Measurements from ENCODE around the gene STK24. TPM values are rescaled to one million over a fixed set of nuclear protein-coding genes. Genes with fewer than 3 reads are reported as not detected.
A peak's percentile ranks its signal among the peaks of the same experiment; 100 is the strongest.

Gene STK24
- total RNA-seq, 1 donor from 2014 or later: 139 TPM

DNA sequence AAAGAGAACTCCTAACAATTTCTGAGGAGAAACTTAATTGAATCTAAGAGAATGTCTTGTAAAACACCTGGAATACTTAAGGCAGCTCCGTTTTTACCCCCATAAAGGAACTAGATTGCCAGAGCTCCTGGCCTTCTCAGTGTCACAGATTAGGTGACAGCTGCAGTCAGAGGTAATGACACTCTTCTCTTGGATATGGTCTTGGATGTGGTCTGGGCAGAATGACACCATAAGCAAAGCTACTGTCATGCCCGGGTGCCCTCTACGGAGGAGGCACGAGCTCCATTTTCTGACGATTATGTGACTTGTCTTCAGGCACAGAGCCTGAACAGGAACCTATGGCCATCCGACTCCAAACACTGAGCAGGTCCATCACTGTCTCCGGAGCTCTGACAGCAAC is 46.7 kb downstream of the STK24 start:
- peaks cover 8% of the 10 kb centered on the region for H3K36me3 Mint-ChIP-seq (ENCODE audit: low read depth)
- H3K9me3 Mint-ChIP-seq: no peaks in the 10 kb centered on the region
- peak overlapping the region; percentile 67 for H3K27ac Mint-ChIP-seq
- H3K4me1 Mint-ChIP-seq (ENCODE audit: low read depth): peaks cover 82% of the 10 kb centered on the region
- no peaks in the 10 kb centered on the region for H3K27me3 Mint-ChIP-seq (ENCODE audit: insufficient read depth)
- no peak for DNase-seq (ENCODE audit: low spot score)
- intact Hi-C loops (cut with micrococcal nuclease): no loop called here
- no peak overlapping the region for H3K4me3 Mint-ChIP-seq

DNA sequence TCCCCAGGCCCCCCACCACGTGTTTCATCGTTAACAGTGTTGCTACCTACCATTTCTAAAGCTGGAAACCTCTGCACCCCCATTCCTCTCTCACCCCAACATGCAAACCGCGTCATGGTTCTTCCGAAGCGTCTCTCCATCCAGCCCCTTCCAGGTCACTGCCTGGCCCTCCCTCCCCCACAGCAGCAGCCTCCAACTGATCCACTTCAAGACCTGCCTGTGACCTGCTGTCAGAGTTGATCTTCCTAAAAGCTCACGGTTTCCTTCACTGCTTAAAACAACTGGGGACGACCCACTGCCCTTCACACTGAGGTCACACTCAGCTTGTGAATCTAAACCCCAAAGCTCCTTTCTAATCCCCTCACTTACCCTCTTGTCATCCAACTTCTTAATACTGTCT is 47.7 kb downstream of the STK24 start:
- DNase-seq (ENCODE audit: low spot score): no peak
- Mint-ChIP-seq H3K27me3 (ENCODE audit: insufficient read depth) (no peaks in the 10 kb centered on the region), H3K36me3 (ENCODE audit: low read depth) (peaks cover 7% of the 10 kb centered on the region), H3K4me1 (ENCODE audit: low read depth) (peaks cover 81% of the 10 kb centered on the region), H3K27ac (peak overlapping the region; percentile 91), H3K4me3 (peak overlapping the region; percentile 47), H3K9me3 (no peaks in the 10 kb centered on the region)
- intact Hi-C loops (cut with micrococcal nuclease): loop anchor here (2.0 kb wide), 1 partner anchor 14 kb away; no protein-coding TSS in a partner anchor

- H3K9me3 Mint-ChIP-seq: no peaks in the 10 kb centered on the region
- intact Hi-C loops (cut with micrococcal nuclease): loop anchor here (1.0 to 2.0 kb wide), 5 partner anchors 13 to 52 kb away; no protein-coding TSS in a partner anchor
- no peak for DNase-seq (ENCODE audit: low spot score)
- peaks cover 6% of the 10 kb centered on the region for H3K36me3 Mint-ChIP-seq (ENCODE audit: low read depth)
- H3K27ac Mint-ChIP-seq: peak overlapping the region; percentile 91
- peak overlapping the region; percentile 42 for H3K4me3 Mint-ChIP-seq
- peaks cover 81% of the 10 kb centered on the region for H3K4me1 Mint-ChIP-seq (ENCODE audit: low read depth)
- no peaks in the 10 kb centered on the region for H3K27me3 Mint-ChIP-seq (ENCODE audit: insufficient read depth)
Measured at GRCh38 chr13:98528663-98529064, 48.2 kb downstream of the STK24 start.

DNA sequence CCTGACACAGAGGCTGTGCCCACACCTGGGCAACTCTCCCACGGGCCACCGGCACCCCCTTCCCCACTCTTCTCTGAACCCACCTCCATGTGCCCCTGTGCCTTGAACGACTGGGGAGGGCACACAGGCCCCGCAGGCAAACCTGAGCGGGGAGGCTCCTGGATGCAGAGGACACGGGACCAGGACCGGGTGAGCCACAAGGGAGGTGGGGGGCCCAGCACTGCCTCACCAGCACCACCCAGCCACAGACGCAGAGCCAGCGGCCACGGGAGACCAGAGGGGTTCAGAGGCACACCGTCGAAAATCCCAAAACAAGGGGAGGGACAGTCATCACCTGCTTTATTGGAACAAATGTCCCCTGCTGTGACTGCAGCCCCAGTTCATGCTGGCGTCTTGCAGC is 49.4 kb downstream of the STK24 start:
- H3K4me3 Mint-ChIP-seq: no peak overlapping the region
- intact Hi-C loops (cut with micrococcal nuclease): no loop called here
- H3K9me3 Mint-ChIP-seq: no peaks in the 10 kb centered on the region
- H3K27me3 Mint-ChIP-seq (ENCODE audit: insufficient read depth): no peaks in the 10 kb centered on the region
- peaks cover 83% of the 10 kb centered on the region for H3K4me1 Mint-ChIP-seq (ENCODE audit: low read depth)
- H3K36me3 Mint-ChIP-seq (ENCODE audit: low read depth): peaks cover 6% of the 10 kb centered on the region
- no peak for DNase-seq (ENCODE audit: low spot score)
- no peak overlapping the region for H3K27ac Mint-ChIP-seq

DNA sequence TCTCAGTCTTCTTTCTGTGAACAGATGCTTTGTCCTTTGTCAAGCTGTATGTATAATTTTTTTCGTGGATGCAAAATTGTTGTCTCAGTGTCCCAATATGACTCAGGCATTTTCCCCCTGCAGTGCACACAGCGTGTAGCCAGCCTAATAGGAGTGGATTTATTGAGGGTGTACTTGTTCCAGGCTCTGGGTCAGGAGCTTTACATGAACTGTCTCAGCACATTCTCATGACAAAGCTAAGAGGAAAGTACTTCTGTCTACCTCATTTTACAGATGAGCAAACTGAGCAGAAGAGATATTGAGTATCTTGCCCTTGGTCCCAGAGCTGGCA is 50.8 kb downstream of the STK24 start:
- intact Hi-C loops (cut with micrococcal nuclease): no loop called here
- no peak for DNase-seq (ENCODE audit: low spot score)
- Mint-ChIP-seq H3K4me3 (no peak overlapping the region), H3K27ac (peak overlapping the region; percentile 67), H3K4me1 (ENCODE audit: low read depth) (peaks cover 84% of the 10 kb centered on the region), H3K9me3 (no peaks in the 10 kb centered on the region), H3K36me3 (ENCODE audit: low read depth) (peaks cover 6% of the 10 kb centered on the region), H3K27me3 (ENCODE audit: insufficient read depth) (no peaks in the 10 kb centered on the region)

GRCh38 chr13:98525456-98526181 is 51.3 kb downstream of the STK24 start:
- Mint-ChIP-seq H3K27ac (peak overlapping the region; percentile 67), H3K4me1 (ENCODE audit: low read depth) (peaks cover 82% of the 10 kb centered on the region), H3K27me3 (ENCODE audit: insufficient read depth) (no peaks in the 10 kb centered on the region), H3K36me3 (ENCODE audit: low read depth) (peaks cover 6% of the 10 kb centered on the region), H3K9me3 (no peaks in the 10 kb centered on the region), H3K4me3 (no peak overlapping the region)
- intact Hi-C loops (cut with micrococcal nuclease): no loop called here
- no peak for DNase-seq (ENCODE audit: low spot score)

DNA sequence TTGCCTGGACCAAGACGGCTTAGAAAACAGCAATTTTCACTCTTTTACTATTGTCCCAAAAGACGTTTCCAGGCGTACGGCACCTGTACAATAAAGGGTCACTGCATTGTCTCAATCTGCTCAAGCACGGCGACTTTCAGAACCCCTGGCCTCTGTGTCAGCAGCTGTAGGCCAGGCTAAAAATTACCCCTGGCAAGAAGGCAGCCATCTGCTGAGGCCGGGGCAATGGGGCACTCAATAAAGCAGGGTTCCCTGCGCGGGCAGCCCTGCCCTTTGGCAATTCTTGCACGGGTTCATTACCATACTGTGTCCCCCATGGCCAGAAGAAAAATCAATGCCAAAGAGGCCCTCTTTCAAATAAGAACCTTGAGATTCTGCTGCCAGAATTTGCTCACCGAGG is 52.1 kb downstream of the STK24 start:
- H3K4me1 Mint-ChIP-seq (ENCODE audit: low read depth): peaks cover 82% of the 10 kb centered on the region
- peaks cover 6% of the 10 kb centered on the region for H3K36me3 Mint-ChIP-seq (ENCODE audit: low read depth)
- no peaks in the 10 kb centered on the region for H3K27me3 Mint-ChIP-seq (ENCODE audit: insufficient read depth)
- no peak for DNase-seq (ENCODE audit: low spot score)
- peak overlapping the region; percentile 55 for H3K27ac Mint-ChIP-seq
- H3K9me3 Mint-ChIP-seq: no peaks in the 10 kb centered on the region
- no peak overlapping the region for H3K4me3 Mint-ChIP-seq
- intact Hi-C loops (cut with micrococcal nuclease): no loop called here

- peaks cover 6% of the 10 kb centered on the region for H3K36me3 Mint-ChIP-seq (ENCODE audit: low read depth)
- peak overlapping the region; percentile 55 for H3K27ac Mint-ChIP-seq
- no peaks in the 10 kb centered on the region for H3K9me3 Mint-ChIP-seq
- intact Hi-C loops (cut with micrococcal nuclease): no loop called here
- no peak overlapping the region for H3K4me3 Mint-ChIP-seq
- peaks cover 82% of the 10 kb centered on the region for H3K4me1 Mint-ChIP-seq (ENCODE audit: low read depth)
- no peaks in the 10 kb centered on the region for H3K27me3 Mint-ChIP-seq (ENCODE audit: insufficient read depth)
- no peak for DNase-seq (ENCODE audit: low spot score)
Measured at GRCh38 chr13:98524391-98524790, 52.5 kb downstream of the STK24 start.

GRCh38 chr13:98523455-98524102 is 53.3 kb downstream of the STK24 start:
- no peaks in the 10 kb centered on the region for H3K27me3 Mint-ChIP-seq (ENCODE audit: insufficient read depth)
- H3K4me3 Mint-ChIP-seq: no peak overlapping the region
- H3K36me3 Mint-ChIP-seq (ENCODE audit: low read depth): peaks cover 10% of the 10 kb centered on the region
- H3K9me3 Mint-ChIP-seq: no peaks in the 10 kb centered on the region
- intact Hi-C loops (cut with micrococcal nuclease): no loop called here
- no peak for DNase-seq (ENCODE audit: low spot score)
- H3K4me1 Mint-ChIP-seq (ENCODE audit: low read depth): peaks cover 79% of the 10 kb centered on the region
- H3K27ac Mint-ChIP-seq: peak overlapping the region; percentile 77

DNA sequence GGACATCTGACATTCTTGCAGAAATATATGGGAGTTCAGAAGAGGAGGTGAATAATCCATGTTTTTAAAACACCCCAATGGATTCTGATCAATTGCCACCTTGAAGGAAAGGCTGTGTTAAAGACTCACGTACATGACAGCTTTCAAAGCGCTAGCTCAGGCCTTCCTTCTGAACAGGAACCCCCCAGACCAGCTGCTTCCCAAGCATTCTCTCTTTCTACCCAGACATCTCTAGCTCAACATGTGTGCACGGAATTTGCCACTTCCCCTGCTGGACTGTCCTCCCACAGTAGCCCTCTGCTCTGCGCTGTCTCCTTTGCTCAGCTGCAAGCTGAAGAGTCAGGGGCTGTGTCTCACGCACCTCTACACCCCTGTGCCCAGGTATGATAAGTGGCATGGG is 54.5 kb downstream of the STK24 start:
- no peaks in the 10 kb centered on the region for H3K9me3 Mint-ChIP-seq
- H3K36me3 Mint-ChIP-seq (ENCODE audit: low read depth): peaks cover 13% of the 10 kb centered on the region
- no peak overlapping the region for H3K4me3 Mint-ChIP-seq
- peaks cover 84% of the 10 kb centered on the region for H3K4me1 Mint-ChIP-seq (ENCODE audit: low read depth)
- intact Hi-C loops (cut with micrococcal nuclease): no loop called here
- no peaks in the 10 kb centered on the region for H3K27me3 Mint-ChIP-seq (ENCODE audit: insufficient read depth)
- no peak overlapping the region for H3K27ac Mint-ChIP-seq
- DNase-seq (ENCODE audit: low spot score): no peak

GRCh38 chr13:98521461-98522247 is 55.3 kb downstream of the STK24 start:
- Mint-ChIP-seq H3K27ac (peak overlapping the region; percentile 71), H3K36me3 (ENCODE audit: low read depth) (peaks cover 15% of the 10 kb centered on the region), H3K27me3 (ENCODE audit: insufficient read depth) (no peaks in the 10 kb centered on the region), H3K4me1 (ENCODE audit: low read depth) (peaks cover 80% of the 10 kb centered on the region), H3K9me3 (no peaks in the 10 kb centered on the region), H3K4me3 (no peak overlapping the region)
- intact Hi-C loops (cut with micrococcal nuclease): no loop called here
- DNase-seq (ENCODE audit: low spot score): no peak

DNA sequence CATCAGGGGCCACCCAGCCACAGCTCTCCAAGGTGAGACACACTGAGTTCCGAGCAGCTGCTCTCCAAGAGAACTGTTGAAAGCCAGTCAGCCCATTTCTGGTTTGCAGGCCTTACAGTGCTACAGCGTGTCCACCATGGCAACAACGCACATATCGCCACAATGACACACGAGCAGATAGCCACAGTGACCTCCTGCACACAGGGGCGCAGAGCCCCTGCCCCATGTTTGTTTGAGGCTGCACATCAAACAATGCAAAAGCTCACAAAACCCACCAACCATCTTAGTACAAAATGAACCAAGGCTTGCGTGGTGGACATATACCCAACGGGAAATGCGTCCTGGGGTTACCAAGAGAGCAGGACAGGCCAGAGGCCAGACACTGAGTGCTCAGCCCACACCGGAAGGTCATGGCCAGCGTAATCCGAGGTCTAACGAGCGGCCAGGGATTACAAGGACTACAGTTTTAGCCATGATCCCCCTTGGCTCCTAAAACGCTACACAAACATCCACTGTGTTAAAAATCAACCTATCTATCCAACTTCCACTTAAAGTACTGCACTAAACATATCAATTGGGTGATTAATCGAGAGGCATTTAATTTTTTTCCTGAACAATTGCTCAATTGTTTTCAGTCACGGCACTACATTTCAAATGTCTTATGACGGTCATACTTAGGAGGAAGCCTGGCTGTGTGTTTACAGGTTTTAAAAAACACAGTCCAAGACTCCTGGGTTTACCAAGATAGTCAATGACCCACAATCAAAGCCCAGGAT is 56.0 kb downstream of the STK24 start:
- no peak overlapping the region for H3K27ac Mint-ChIP-seq
- DNase-seq (ENCODE audit: low spot score): no peak
- intact Hi-C loops (cut with micrococcal nuclease): no loop called here
- peaks cover 21% of the 10 kb centered on the region for H3K36me3 Mint-ChIP-seq (ENCODE audit: low read depth)
- no peaks in the 10 kb centered on the region for H3K27me3 Mint-ChIP-seq (ENCODE audit: insufficient read depth)
- H3K4me1 Mint-ChIP-seq (ENCODE audit: low read depth): peaks cover 81% of the 10 kb centered on the region
- H3K4me3 Mint-ChIP-seq: no peak overlapping the region
- no peaks in the 10 kb centered on the region for H3K9me3 Mint-ChIP-seq
